HG02943 (cell line): ENCODE data around the gene ZBED4.

ENCODE experiments used
- ATAC-seq: cut with Tn5 transposase; IDR thresholded peaks from one replicate; pipeline ENCODE4 v1.9.1; 2021; ENCODE audit warnings: mild to moderate bottlenecking, low read depth, moderate library complexity; ENCODE audit not compliant: unreplicated experiment

ZBED4 gene

GRCh38 chr22:49916831-49917230 lies 63.2 kb downstream of the ZBED4 start:
- ATAC-seq: no peak

GRCh38 chr22:49917974-49918910 lies 64.6 kb downstream of the ZBED4 start, which contains the start of the genes ALG12 and CRELD2:
Gene ALG12, minus strand, starts transcription at chr22:49918438. Its CDS starts 4,673 bp downstream, at chr22:49913765.
Gene CRELD2, plus strand, starts transcription at chr22:49918634. Its CDS starts 136 bp downstream, at chr22:49918770.
- ATAC-seq: peak; percentile 83

- no peak for ATAC-seq
These were observed 65.6 kb downstream of the ZBED4 start for GRCh38 chr22:49918911-49919881.

- ATAC-seq: no peak
These were observed 67.2 kb downstream of the ZBED4 start for GRCh38 chr22:49920859-49921258.

GRCh38 chr22:49921508-49922278 lies 68.0 kb downstream of the ZBED4 start:
- no peak for ATAC-seq

GRCh38 chr22:49922484-49922883 lies 68.8 kb downstream of the ZBED4 start:
- ATAC-seq: no peak

- no peak for ATAC-seq
These were observed 69.3 kb downstream of the ZBED4 start for GRCh38 chr22:49922926-49923325.

- no peak for ATAC-seq
These were observed 69.8 kb downstream of the ZBED4 start for GRCh38 chr22:49923445-49923844.

GRCh38 chr22:49924113-49924833 lies 70.6 kb downstream of the ZBED4 start:
- ATAC-seq: no peak

GRCh38 chr22:49925525-49926128 lies 72.0 kb downstream of the ZBED4 start:
- no peak for ATAC-seq

- no peak for ATAC-seq
These were observed 73.3 kb downstream of the ZBED4 start for GRCh38 chr22:49926916-49927315.

- no peak for ATAC-seq
These were observed 74.0 kb downstream of the ZBED4 start for GRCh38 chr22:49927483-49928184.

- ATAC-seq: no peak
These were observed 74.5 kb downstream of the ZBED4 start for GRCh38 chr22:49928185-49928495.

- ATAC-seq: no peak
These were observed 75.0 kb downstream of the ZBED4 start for GRCh38 chr22:49928555-49929210.

GRCh38 chr22:49929211-49929979 lies 75.8 kb downstream of the ZBED4 start:
- ATAC-seq: no peak

- no peak for ATAC-seq
These were observed 76.4 kb downstream of the ZBED4 start for GRCh38 chr22:49929994-49930575.
